Measurements from ENCODE around the gene HOXB8. TPM values are rescaled to one million over a fixed set of nuclear protein-coding genes. Genes with fewer than 3 reads are reported as not detected.

HOXB8 gene
- total and polyA plus RNA-seq, 2 of the 13 experiments (the other 11 are each of a cell fraction or from before 2014, with no cell fraction given): not detected

- H3K79me2 ChIP-seq (ENCODE audit: insufficient read depth, low read length): no peaks in the 10 kb centered on the region
- intact Hi-C loops (cut with micrococcal nuclease; ENCODE audit: unreplicated experiment): no loop called here
- no peak for TF ChIP-seq SPEN (CRISPR knock-in tag; IDR thresholded peaks at IDR 0.05; ENCODE audit: low read depth)
- TF ChIP-seq SMYD3 (CRISPR knock-in tag; IDR thresholded peaks at IDR 0.05): no peak
- TF ChIP-seq ZNF274 (CRISPR knock-in tag; IDR thresholded peaks at IDR 0.05): no peak
- TF ChIP-seq, protein P1, sequence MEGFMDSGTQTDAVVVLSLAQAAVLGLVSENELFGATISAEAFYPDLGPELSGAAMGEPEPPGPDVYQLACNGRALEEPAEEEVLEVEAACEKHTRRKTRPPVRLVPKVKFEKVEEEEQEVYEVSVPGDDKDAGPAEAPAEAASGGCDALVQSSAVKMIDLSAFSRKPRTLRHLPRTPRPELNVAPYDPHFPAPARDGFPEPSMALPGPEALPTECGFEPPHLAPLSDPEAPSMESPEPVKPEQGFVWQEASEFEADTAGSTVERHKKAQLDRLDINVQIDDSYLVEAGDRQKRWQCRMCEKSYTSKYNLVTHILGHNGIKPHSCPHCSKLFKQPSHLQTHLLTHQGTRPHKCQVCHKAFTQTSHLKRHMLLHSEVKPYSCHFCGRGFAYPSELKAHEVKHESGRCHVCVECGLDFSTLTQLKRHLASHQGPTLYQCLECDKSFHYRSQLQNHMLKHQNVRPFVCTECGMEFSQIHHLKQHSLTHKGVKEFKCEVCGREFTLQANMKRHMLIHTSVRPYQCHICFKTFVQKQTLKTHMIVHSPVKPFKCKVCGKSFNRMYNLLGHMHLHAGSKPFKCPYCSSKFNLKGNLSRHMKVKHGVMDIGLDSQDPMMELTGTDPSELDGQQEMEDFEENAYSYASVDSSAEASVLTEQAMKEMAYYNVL (CRISPR knock-in tag; IDR thresholded peaks at IDR 0.05; ENCODE audit: borderline replicate concordance): no peak
- no peak for TF ChIP-seq ZNF3 (CRISPR knock-in tag; IDR thresholded peaks at IDR 0.05)
- TF ChIP-seq ARID5B (CRISPR knock-in tag; IDR thresholded peaks at IDR 0.05): no peak
- TF ChIP-seq MTA1 (CRISPR knock-in tag; IDR thresholded peaks at IDR 0.05; ENCODE audit: borderline replicate concordance): no peak
- no peak for TF ChIP-seq ZNF230 (CRISPR knock-in tag; IDR thresholded peaks at IDR 0.05)
- TF ChIP-seq ZFX (CRISPR knock-in tag; IDR thresholded peaks at IDR 0.05; ENCODE audit: low read depth): no peak
- no peak for TF ChIP-seq FOSL2 (CRISPR knock-in tag; IDR thresholded peaks at IDR 0.05)
- no peak for TF ChIP-seq CENPBD1 (CRISPR knock-in tag; IDR thresholded peaks at IDR 0.05; ENCODE audit: borderline replicate concordance, low read depth)
- TF ChIP-seq PBX2 (CRISPR knock-in tag; IDR thresholded peaks at IDR 0.05): no peak
Observed at GRCh38 chr17:48591255-48592056, 23.6 kb downstream of the HOXB8 start.

More at GRCh38 chr17:48591255-48592056, 23.6 kb downstream of the HOXB8 start:
- WGBS (ENCODE audit: low lambda C conversion rate): 28% methylated on average over 10 of the region's 10 CpGs
- Histone ChIP-seq H3K9ac (ENCODE audit: insufficient read depth, low read depth, low read length) (no peak overlapping the region), H3K27me3 (ENCODE audit: control insufficient read depth in 1 of 2, insufficient read depth in 2 of 2, low read length in 2 of 2) (peaks cover 38 to 91% of the 10 kb centered on the region in 2 experiments), H3K4me1 (ENCODE audit: insufficient read depth, low read length) (0 out of 2 replicates have a peak, but pooled peaks cover 6% of the 10 kb centered on the region), H3K4me3 (replicated peaks in 1 of 3; ENCODE audit: insufficient read depth in 1 of 3, low read depth in 2 of 3, low read length in 3 of 3) (no peak overlapping the region), H3K36me3 (replicated peaks in 1 of 2; ENCODE audit: control insufficient read depth in 1 of 2, insufficient read depth in 2 of 2, low read length in 2 of 2) (no peaks in the 10 kb centered on the region), H4K20me1 (ENCODE audit: insufficient read depth, low read length) (no peaks in the 10 kb centered on the region; the same call in 1 of the 2 replicates), H3K9me3 (ENCODE audit: low read length) (no peaks in the 10 kb centered on the region), H3K4me2 (ENCODE audit: low read depth, low read length) (no peak overlapping the region), H3K27ac (ENCODE audit: extremely low read length, insufficient read depth, low read length) (no peak overlapping the region), H2AFZ (ENCODE audit: low read length) (no peak overlapping the region)
- ATAC-seq (no peak), FAIRE-seq (no peak), DNase-seq (ENCODE audit: low spot score) (no peak)
- POLR2A ChIA-PET: no interaction called here
- CTCF ChIA-PET (ENCODE audit: low intra/inter-chr PET ratio, low total read pairs): no interaction called here
- BruUV-seq (replicated peaks): no TSS peak
- in situ Hi-C loops (cut with HindIII; ENCODE audit: extremely low pct_ligation_motif_present, low pct_unique_long_range_greater_than_20kb): no loop called here

Data from HepG2 (cell line).